ENCODE results near the gene CALML5.

The CALML5 gene

DNA sequence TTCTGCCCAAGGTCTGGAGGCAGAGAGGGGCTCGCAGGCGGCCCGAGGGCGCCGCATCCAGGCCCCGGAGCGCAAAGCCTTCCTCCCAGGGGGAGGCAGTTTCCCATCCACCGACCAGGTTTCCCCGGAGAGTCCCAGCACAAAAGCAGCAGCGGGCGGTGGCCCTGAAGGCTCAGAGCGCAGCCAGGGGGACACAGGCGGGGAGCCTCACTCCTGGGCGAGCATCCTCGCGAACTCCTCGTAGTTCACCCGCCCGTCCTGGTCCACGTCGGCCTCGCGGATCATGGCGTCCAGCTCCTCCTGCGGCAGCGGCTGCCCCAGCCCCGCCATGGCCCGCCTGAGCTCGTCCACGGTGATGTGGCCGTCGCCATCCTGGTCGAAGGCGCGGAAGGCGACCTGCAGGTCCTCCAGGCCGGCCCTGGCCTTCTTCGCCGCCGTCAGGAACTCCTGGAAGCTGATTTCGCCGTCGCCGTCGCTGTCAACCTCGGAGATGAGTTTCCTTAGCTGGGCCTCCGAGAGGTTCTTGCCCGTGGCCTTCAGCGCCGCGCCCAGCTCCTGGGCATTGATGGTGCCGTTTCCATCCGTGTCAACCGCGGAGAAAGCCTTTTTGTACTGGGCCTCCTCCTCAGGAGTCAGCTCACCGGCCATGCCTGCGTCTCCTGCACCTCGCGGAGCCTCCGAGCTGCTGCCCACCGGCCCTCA, 428 bp downstream of the CALML5 start:
- TF ChIP-seq, protein P1, sequence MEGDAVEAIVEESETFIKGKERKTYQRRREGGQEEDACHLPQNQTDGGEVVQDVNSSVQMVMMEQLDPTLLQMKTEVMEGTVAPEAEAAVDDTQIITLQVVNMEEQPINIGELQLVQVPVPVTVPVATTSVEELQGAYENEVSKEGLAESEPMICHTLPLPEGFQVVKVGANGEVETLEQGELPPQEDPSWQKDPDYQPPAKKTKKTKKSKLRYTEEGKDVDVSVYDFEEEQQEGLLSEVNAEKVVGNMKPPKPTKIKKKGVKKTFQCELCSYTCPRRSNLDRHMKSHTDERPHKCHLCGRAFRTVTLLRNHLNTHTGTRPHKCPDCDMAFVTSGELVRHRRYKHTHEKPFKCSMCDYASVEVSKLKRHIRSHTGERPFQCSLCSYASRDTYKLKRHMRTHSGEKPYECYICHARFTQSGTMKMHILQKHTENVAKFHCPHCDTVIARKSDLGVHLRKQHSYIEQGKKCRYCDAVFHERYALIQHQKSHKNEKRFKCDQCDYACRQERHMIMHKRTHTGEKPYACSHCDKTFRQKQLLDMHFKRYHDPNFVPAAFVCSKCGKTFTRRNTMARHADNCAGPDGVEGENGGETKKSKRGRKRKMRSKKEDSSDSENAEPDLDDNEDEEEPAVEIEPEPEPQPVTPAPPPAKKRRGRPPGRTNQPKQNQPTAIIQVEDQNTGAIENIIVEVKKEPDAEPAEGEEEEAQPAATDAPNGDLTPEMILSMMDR (IDR thresholded peaks at IDR 0.05; ENCODE audit: low read depth, low read length), result no peak

DNA sequence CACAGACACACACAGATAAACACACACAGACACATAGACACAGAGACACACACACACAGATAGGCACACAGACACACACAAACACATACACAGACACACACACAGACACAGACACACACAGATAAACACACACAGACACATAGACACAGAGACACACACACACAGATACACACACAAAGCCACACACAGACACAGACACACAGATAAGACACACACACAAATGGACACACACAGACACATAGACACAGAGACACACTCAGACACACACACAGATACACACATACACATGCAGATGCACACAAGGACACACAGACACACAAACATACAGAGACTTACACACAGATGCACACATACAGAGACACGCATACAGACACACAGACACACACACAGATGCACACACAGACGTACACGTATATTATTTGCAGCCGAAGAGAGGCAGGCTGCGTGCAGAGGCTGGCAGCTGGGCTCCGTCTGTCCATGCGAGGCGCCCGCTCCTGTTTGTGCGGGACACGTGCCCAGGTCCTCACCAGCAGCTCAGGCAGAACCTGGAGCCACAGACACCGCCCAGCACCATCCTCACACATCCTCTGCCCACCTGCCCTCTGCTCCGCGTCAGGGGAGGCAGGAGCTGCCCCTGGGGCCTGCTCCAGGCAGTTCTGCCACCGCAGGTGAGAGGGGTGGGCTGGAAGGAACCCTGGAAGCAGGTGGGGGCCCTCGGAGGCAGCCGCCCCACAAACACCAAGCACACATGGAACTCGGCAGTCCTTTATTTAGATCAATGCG, 1.2 kb downstream of the CALML5 start:
- TF ChIP-seq, protein P1 (IDR thresholded peaks at IDR 0.05; ENCODE audit: low read depth, low read length), result no peak
- H3K4me3 ChIP-seq (ENCODE audit: low read depth, low read length), result no peak overlapping the region

More for the DNA sequence above, 428 bp downstream of the CALML5 start:
- H3K4me3 ChIP-seq (ENCODE audit: low read depth, low read length), result no peak overlapping the region

DNA sequence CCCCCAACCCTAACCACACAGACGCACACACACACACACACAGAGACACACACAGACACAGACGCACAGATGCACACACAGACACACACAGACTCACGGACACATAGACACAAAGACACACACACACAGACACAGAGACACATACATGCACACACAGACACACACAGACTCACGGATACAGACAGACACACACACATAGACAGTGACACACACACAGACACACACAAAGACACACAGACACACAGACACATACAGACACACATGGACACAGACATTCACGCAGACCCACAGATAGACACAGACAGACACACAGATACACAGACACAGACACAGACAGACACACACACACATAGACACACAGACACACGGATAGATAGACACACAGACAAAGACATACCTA, 2.1 kb downstream of the CALML5 start:
- no peak overlapping the region for H3K4me3 ChIP-seq (ENCODE audit: low read depth, low read length)
- TF ChIP-seq, protein P1 (IDR thresholded peaks at IDR 0.05; ENCODE audit: low read depth, low read length), result no peak

DNA sequence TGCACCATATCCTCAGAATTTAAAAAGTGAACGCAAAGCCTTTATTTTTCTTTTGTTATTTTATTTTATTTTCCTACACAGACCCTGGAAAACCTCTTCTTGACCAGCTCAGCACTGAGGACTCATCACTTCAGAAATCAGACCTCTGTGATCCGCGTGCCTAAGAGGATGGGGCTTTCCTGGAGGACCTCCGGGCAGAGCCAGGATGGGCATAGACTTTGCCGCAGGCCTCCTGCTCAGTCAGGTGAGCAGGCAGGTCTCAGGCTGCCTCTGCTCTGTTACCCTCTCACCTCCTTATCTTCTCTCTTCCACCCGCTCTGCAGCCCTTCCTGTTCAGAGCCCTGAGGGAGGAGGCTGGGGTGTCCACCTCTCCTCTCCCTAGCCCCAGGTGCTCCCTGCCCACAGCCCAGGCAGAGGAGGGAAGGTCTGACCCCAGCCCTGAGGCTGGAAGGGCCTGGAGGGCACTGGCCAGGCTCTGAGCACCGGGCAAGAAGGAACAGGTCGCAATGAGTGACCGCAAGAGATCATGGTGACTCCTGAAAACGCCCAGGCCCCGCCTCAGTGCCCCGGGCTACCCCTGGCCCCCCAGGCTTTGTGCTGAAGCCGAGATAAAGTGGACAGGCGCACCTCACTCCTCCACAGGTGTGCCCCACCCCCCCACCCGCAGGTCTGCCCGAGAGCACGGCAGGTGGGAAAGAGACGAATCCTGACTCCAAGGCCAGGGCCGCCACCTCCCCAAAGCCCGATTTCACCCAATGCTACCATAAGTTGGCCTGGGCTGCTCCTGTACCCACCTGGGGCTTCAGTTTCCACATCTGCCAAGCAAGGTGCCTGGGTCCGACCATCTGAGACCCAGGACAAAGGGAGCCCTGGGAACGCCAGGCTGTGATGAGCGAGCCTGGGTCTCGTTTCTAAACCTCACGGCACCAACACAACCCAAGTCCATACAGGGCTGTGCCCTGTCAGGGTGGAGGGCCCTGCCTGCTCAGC, 2.8 kb downstream of the CALML5 start:
- TF ChIP-seq, protein P1 (IDR thresholded peaks at IDR 0.05; ENCODE audit: low read depth, low read length), result no peak

DNA sequence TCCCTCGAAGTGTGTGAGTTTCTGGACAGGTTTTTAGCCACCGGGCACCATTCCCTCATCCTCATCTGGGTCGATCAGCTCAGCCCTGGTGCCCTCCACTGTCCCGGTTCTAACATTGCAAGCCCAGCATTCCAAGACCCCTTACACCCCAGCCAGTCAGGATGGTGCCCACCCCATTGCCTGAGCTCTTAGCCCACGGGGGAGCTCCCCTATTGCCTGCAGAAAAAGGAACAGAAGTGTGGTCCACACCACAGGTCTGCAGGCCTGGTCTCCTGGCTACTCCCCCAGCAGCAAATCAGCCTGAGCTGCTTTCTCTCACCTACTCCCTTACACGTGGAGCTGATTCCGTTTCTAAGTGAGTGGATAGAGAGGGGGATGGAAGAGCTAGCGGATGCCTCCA, 4.8 kb downstream of the CALML5 start:
- H3K4me3 ChIP-seq (ENCODE audit: low read depth, low read length), result no peak overlapping the region
- TF ChIP-seq, protein P1 (IDR thresholded peaks at IDR 0.05; ENCODE audit: low read depth, low read length), result no peak

More for the DNA sequence above, 2.8 kb downstream of the CALML5 start:
- H3K4me3 ChIP-seq (ENCODE audit: low read depth, low read length), result no peak overlapping the region

DNA sequence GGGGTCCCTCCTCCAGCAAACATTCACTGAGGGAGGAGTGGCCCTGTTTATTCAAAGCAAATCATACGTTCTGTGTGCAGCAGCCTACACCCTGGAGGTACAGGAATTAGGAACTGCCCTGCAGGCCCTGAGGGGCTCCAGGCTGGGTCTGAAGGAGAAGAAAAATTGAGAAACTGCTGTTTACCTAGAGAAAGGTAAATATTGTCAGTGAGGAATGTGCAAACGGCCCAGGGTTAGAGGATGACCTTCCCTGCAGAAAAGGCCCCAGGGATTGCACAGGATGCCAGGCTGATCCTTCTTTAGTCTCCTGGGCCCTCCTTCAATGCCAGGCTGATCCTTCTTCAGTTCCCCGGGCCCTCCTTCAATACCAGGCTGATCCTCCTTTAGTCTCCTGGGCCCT, 5.7 kb downstream of the CALML5 start:
- H3K4me3 ChIP-seq (ENCODE audit: low read depth, low read length), result no peak overlapping the region
- TF ChIP-seq, protein P1 (IDR thresholded peaks at IDR 0.05; ENCODE audit: low read depth, low read length), result no peak

Data from WI38 (cell line).